Fibroblast of lung (primary cell): ENCODE results near the gene CNPY2. TPM values are rescaled to one million over a fixed set of nuclear protein-coding genes. Genes with fewer than 3 reads are reported as not detected.

ENCODE experiments used
- DNase-seq, 2 donors: peaks; one replicate each; pipeline versions ENCODE4 v3.0.0 to v3.0.0-alpha.2; 2010; ENCODE audit warnings: low read depth in 2 of 2
- H2AFZ ChIP-seq: 2 replicates; pipeline ENCODE4 v1.5.1; 2012; ENCODE audit warnings: low read length, control low read depth, inconsistent platforms
- H3K27ac ChIP-seq: 2 replicates; pipeline ENCODE4 v1.5.1; 2011; ENCODE audit warnings: low read length, control low read depth; ENCODE audit not compliant: insufficient read depth
- H3K27me3 ChIP-seq: 2 replicates; pipeline ENCODE4 v1.5.1; 2011; ENCODE audit warnings: mild to moderate bottlenecking, low read length; ENCODE audit not compliant: control insufficient read depth, insufficient read depth
- H3K36me3 ChIP-seq: 2 replicates; pipeline ENCODE4 v1.5.1; 2011; ENCODE audit warnings: low read length; ENCODE audit not compliant: control insufficient read depth, insufficient read depth
- H3K4me1 ChIP-seq: 2 replicates; pipeline ENCODE4 v1.5.1; 2011; ENCODE audit warnings: low read length; ENCODE audit not compliant: control insufficient read depth, insufficient read depth; ENCODE audit errors: extremely low read depth
- H3K4me2 ChIP-seq: 2 replicates; pipeline ENCODE4 v1.5.1; 2011; ENCODE audit warnings: low read length, control low read depth; ENCODE audit not compliant: insufficient read depth; ENCODE audit errors: extremely low read depth
- H3K4me3 ChIP-seq, 4 experiments: fragments of 200-600 bp in 1 of 4; sonication (generic) in 1 of 4; replicated peaks in 1 of 4; 2 replicates each; pipeline ENCODE4 v1.5.1; 2011 to 2016; ENCODE audit warnings: low read length in 4 of 4, low read depth in 3 of 4, mild to moderate bottlenecking in 3 of 4, control low read depth in 2 of 4, inconsistent platforms in 1 of 4, mixed read lengths in 1 of 4; ENCODE audit not compliant: insufficient read depth in 1 of 4; ENCODE audit errors: control extremely low read depth in 1 of 4
- H3K79me2 ChIP-seq: 2 replicates; pipeline ENCODE4 v1.5.1; 2012; ENCODE audit warnings: mild to moderate bottlenecking, low read length, inconsistent platforms; ENCODE audit not compliant: control insufficient read depth, insufficient read depth
- H3K9ac ChIP-seq: 2 replicates; pipeline ENCODE4 v1.5.1; 2011; ENCODE audit warnings: mild to moderate bottlenecking, low read length, control low read depth; ENCODE audit not compliant: insufficient read depth
- H3K9me3 ChIP-seq: 2 replicates; pipeline ENCODE4 v1.5.1; 2012; ENCODE audit warnings: low read depth, low read length; ENCODE audit not compliant: control insufficient read depth, insufficient read depth
- H4K20me1 ChIP-seq: 2 replicates; pipeline ENCODE4 v1.5.1; 2011; ENCODE audit warnings: low read length; ENCODE audit not compliant: control insufficient read depth, insufficient read depth; ENCODE audit errors: extremely low read depth
- EZH2 ChIP-seq: IDR thresholded peaks from 2 replicates; pipeline ENCODE4 v1.5.1; 2012; ENCODE audit warnings: low read length, control low read depth, mild to moderate bottlenecking; ENCODE audit errors: missing control alignments
- polyA plus RNA-seq, 2 donors: library from polyadenylated mRNA; depleted of rRNA in 1 of 2; stranded (reverse) in 1 of 2; unstranded in 1 of 2; fragments of >200 nt; gene quantifications; 2 replicates each; pipeline ENCODE4 v1.2.1, GENCODE V29; 2011 to 2012; ENCODE audit warnings: missing spikeins in 1 of 2
- total RNA-seq: library from RNA; depleted of rRNA; stranded (reverse); fragments of >200 nt; gene quantifications from 2 replicates; pipeline ENCODE4 v1.2.1, GENCODE V29; 2014
- TF ChIP-seq, protein P1 (sequence below), 2 donors: IDR thresholded peaks in 1 of 2; conservative IDR thresholded peaks in 1 of 2; 1 replicate in 1 of 2; 2 replicates in 1 of 2; pipeline ENCODE4 v1.5.1; 2011 to 2012; ENCODE audit warnings: low read length in 2 of 2, control low read depth in 1 of 2, inconsistent platforms in 1 of 2, low read depth in 1 of 2, mild to moderate bottlenecking in 1 of 2

CNPY2 gene
- total and polyA plus RNA-seq, 2 donors (not counting 1 experiment from before 2014, with no cell fraction given) = 48.2 to 124 TPM

DNA sequence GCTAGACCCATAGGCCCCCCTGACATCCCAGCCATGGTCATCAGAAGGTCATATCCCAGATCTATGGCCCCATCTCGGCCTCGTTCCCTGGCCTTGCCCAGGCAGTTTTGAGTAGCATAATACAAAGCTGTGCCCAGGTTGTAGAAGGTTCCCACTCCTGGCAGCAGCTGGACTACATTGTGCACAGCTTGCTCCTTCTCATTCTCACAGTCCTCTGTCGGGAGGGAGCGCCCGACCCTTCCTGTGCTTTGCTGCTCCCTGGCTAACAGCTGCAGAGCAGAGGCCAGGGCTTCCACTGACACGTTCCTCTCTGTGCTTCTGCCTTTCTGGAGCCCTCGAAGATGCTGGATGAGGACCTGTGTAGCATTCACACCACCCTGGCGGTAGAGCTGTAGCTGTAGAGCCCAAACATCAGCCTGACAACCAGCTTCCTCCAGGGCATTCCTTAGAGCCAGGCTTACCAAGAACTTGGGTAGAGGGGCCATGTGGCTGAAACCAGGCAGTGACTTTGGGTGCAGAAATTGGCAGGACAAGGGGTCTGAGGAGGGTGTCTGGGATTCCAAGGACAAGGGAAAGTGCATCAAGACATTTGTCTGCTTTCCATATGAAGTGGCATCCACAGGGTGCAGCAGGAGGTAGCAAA, 45.8 kb upstream of the CNPY2 start:
- Histone ChIP-seq H3K9ac (no peak overlapping the region), H4K20me1 (no peaks in the 10 kb centered on the region), H3K27ac (no peak overlapping the region), H3K79me2 (peaks cover 28% of the 10 kb centered on the region), H3K9me3 (no peaks in the 10 kb centered on the region), H3K27me3 (no peaks in the 10 kb centered on the region), H3K36me3 (no peaks in the 10 kb centered on the region), H2AFZ (no peak overlapping the region), H3K4me3 (no peak overlapping the region), H3K4me2 (no peak overlapping the region), H3K4me1 (peaks cover 9% of the 10 kb centered on the region)
- TF ChIP-seq, protein P1, sequence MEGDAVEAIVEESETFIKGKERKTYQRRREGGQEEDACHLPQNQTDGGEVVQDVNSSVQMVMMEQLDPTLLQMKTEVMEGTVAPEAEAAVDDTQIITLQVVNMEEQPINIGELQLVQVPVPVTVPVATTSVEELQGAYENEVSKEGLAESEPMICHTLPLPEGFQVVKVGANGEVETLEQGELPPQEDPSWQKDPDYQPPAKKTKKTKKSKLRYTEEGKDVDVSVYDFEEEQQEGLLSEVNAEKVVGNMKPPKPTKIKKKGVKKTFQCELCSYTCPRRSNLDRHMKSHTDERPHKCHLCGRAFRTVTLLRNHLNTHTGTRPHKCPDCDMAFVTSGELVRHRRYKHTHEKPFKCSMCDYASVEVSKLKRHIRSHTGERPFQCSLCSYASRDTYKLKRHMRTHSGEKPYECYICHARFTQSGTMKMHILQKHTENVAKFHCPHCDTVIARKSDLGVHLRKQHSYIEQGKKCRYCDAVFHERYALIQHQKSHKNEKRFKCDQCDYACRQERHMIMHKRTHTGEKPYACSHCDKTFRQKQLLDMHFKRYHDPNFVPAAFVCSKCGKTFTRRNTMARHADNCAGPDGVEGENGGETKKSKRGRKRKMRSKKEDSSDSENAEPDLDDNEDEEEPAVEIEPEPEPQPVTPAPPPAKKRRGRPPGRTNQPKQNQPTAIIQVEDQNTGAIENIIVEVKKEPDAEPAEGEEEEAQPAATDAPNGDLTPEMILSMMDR (conservative IDR thresholded peaks at IDR 0.05 in 1 of 2, IDR thresholded peaks at IDR 0.05 in 1 of 2; ENCODE audit: low read depth in 1 of 2, low read length in 2 of 2) = no peak
- no peak for TF ChIP-seq EZH2
- DNase-seq = no peak

DNA sequence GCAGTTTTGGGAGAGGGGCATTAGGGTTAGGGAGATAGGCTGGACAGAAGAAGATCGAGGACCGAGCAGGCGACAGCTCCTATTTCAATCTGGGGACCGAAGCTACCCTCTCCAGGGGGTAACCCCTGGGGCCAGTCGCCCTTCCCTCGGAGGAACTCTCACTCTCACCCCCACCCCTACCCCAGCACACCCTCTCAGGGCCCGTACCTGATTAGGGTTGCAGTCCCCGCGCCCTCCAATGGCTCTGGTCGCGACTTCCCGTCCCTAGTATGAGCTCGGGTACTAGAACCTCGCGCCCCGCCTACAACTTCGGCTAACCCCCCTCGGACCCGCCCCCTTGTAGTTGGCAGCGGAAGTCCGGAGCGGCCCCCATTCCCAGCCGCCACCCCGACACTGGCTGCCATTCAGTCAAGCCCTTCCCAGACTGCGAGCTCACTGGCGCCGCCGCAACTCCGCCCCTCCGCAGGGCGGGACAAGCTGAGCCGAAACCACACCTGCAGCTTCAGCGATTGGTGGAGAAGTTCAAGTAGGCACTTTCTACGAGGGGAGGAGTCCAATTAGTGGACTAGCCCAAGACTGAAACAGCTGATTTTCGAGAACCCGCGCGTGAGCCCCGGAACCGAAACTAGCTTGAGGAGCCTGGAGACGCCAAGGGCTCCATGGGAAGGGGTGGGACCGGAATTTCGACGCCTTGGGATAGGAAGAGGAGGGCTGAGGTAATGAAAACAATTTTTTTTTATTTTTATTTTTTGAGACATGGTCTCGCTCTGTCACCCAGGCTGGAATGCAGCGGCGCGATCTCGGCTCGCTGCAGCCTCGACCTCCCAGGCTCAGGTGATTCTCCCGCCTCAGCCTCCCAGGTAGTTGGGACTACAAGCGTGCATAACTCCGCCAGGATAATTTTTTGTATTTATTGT, 44.3 kb upstream of the CNPY2 start, which contains the start of gene STAT2:
STAT2 (minus strand) TSS at position 257 of the 917 bp plus-strand sequence. CDS start 3,536 bp downstream, outside the sequence.
- Histone ChIP-seq H3K9me3 (no peaks in the 10 kb centered on the region), H3K27me3 (no peaks in the 10 kb centered on the region), H3K27ac (peak within 1 kb of the TSS; percentile 96), H3K9ac (peak within 1 kb of the TSS; percentile 90), H3K4me2 (peak within 1 kb of the TSS; percentile 96), H3K4me1 (peaks cover 9% of the 10 kb centered on the region), H3K4me3 (peak within 1 kb of the TSS; percentile 99 to 100 (median 100)), H4K20me1 (no peaks in the 10 kb centered on the region), H3K36me3 (peaks cover 11% of the 10 kb centered on the region), H3K79me2 (peaks cover 33% of the 10 kb centered on the region), H2AFZ (peak within 1 kb of the TSS; percentile 84)
- TF ChIP-seq, protein P1 (conservative IDR thresholded peaks at IDR 0.05 in 1 of 2, IDR thresholded peaks at IDR 0.05 in 1 of 2; ENCODE audit: low read depth in 1 of 2, low read length in 2 of 2) = no peak
- TF ChIP-seq EZH2 = no peak
- peak; percentile 100 for DNase-seq
